ENCODE data around the gene MBP.

- TF ChIP-seq CTCF (IDR thresholded peaks at IDR 0.05), result no peak
- no peak for TF ChIP-seq POLR2A (IDR thresholded peaks at IDR 0.05)
- no peak for TF ChIP-seq POLR2AphosphoS5 (IDR thresholded peaks at IDR 0.05)
- no peak for TF ChIP-seq EP300 (IDR thresholded peaks at IDR 0.05)
Measured at GRCh38 chr18:76982038-76982437, 150.5 kb downstream of the MBP start.
